Measurements from ENCODE around the gene SPTLC2. TPM values are rescaled to one million over a fixed set of nuclear protein-coding genes. Genes with fewer than 3 reads are reported as not detected.
A peak's percentile ranks its signal among the peaks of the same experiment; 100 is the strongest.

Gene SPTLC2
- total RNA-seq, 2 donors from 2014 or later: 18.4 to 20.6 TPM

GRCh38 chr14:77474479-77475177 is 141.8 kb downstream of the SPTLC2 start:
- no peaks in the 10 kb centered on the region for H3K27me3 Mint-ChIP-seq (ENCODE audit: low read depth)
- no peaks in the 10 kb centered on the region for H3K4me1 Mint-ChIP-seq (ENCODE audit: low read depth)
- H3K4me3 Mint-ChIP-seq: no peak overlapping the region
- no peaks in the 10 kb centered on the region for H3K36me3 Mint-ChIP-seq (ENCODE audit: insufficient read depth in 2 of 2)
- no peak for DNase-seq
- H3K27ac Mint-ChIP-seq: no peak overlapping the region
- H3K9me3 Mint-ChIP-seq: no peaks in the 10 kb centered on the region
- no peak for ATAC-seq (replicated peaks in 1 of 2)

GRCh38 chr14:77473921-77474320 is 142.5 kb downstream of the SPTLC2 start:
- ATAC-seq (replicated peaks in 1 of 2) (no peak), DNase-seq (no peak)
- H3K36me3 Mint-ChIP-seq (ENCODE audit: insufficient read depth in 2 of 2): peaks cover under 1 to 5% of the 10 kb centered on the region in 2 donors
- no peak overlapping the region for H3K27ac Mint-ChIP-seq
- no peak overlapping the region for H3K4me3 Mint-ChIP-seq
- H3K9me3 Mint-ChIP-seq: no peaks in the 10 kb centered on the region
- no peaks in the 10 kb centered on the region for H3K4me1 Mint-ChIP-seq (ENCODE audit: low read depth)
- H3K27me3 Mint-ChIP-seq (ENCODE audit: low read depth): no peaks in the 10 kb centered on the region

- H3K9me3 Mint-ChIP-seq: no peaks in the 10 kb centered on the region
Measured at GRCh38 chr14:77470224-77470870, 146.1 kb downstream of the SPTLC2 start.

GRCh38 chr14:77469539-77469938 is 146.9 kb downstream of the SPTLC2 start:
- Mint-ChIP-seq H3K4me3 (no peak overlapping the region), H3K27me3 (ENCODE audit: low read depth) (no peaks in the 10 kb centered on the region), H3K9me3 (no peaks in the 10 kb centered on the region), H3K4me1 (ENCODE audit: low read depth) (no peaks in the 10 kb centered on the region), H3K36me3 (ENCODE audit: insufficient read depth in 2 of 2) (peaks cover 3 to 23% of the 10 kb centered on the region in 2 donors), H3K27ac (no peak overlapping the region)
- ATAC-seq (replicated peaks in 1 of 2) (no peak), DNase-seq (no peak)

More at GRCh38 chr14:77470224-77470870, 146.1 kb downstream of the SPTLC2 start:
- DNase-seq (no peak), ATAC-seq (replicated peaks in 1 of 2) (no peak)
- Mint-ChIP-seq H3K36me3 (ENCODE audit: insufficient read depth in 2 of 2) (peaks cover 3 to 20% of the 10 kb centered on the region in 2 donors), H3K4me1 (ENCODE audit: low read depth) (no peaks in the 10 kb centered on the region), H3K27ac (no peak overlapping the region), H3K4me3 (no peak overlapping the region), H3K27me3 (ENCODE audit: low read depth) (no peaks in the 10 kb centered on the region)

GRCh38 chr14:77469067-77469505 is 147.4 kb downstream of the SPTLC2 start:
- H3K9me3 Mint-ChIP-seq: no peaks in the 10 kb centered on the region
- H3K4me1 Mint-ChIP-seq (ENCODE audit: low read depth): no peaks in the 10 kb centered on the region
- DNase-seq (no peak), ATAC-seq (replicated peaks in 1 of 2) (no peak)
- no peak overlapping the region for H3K27ac Mint-ChIP-seq
- no peaks in the 10 kb centered on the region for H3K27me3 Mint-ChIP-seq (ENCODE audit: low read depth)
- no peak overlapping the region for H3K4me3 Mint-ChIP-seq
- H3K36me3 Mint-ChIP-seq (ENCODE audit: insufficient read depth in 2 of 2): peaks cover 3 to 25% of the 10 kb centered on the region in 2 donors

GRCh38 chr14:77467801-77468200 is 148.6 kb downstream of the SPTLC2 start:
- Mint-ChIP-seq H3K27ac (no peak overlapping the region), H3K27me3 (ENCODE audit: low read depth) (no peaks in the 10 kb centered on the region), H3K36me3 (ENCODE audit: insufficient read depth in 2 of 2) (peaks cover 3 to 27% of the 10 kb centered on the region in 2 donors), H3K9me3 (no peaks in the 10 kb centered on the region), H3K4me1 (ENCODE audit: low read depth) (no peaks in the 10 kb centered on the region), H3K4me3 (no peak overlapping the region)
- DNase-seq (no peak), ATAC-seq (replicated peaks in 1 of 2) (no peak)

- Mint-ChIP-seq H3K27ac (peak overlapping the region; percentile 100), H3K9me3 (no peaks in the 10 kb centered on the region), H3K4me1 (ENCODE audit: low read depth) (peaks cover 42% of the 10 kb centered on the region), H3K36me3 (ENCODE audit: insufficient read depth in 2 of 2) (peaks cover 19 to 35% of the 10 kb centered on the region in 2 donors), H3K27me3 (ENCODE audit: low read depth) (no peaks in the 10 kb centered on the region), H3K4me3 (peak overlapping the region; percentile 97 to 100)
- peak; percentile 76 to 78 for DNase-seq
- no peak for ATAC-seq (replicated peaks in 1 of 2)
Measured at GRCh38 chr14:77459072-77459723, 157.2 kb downstream of the SPTLC2 start.

- DNase-seq: peak; percentile 34 to 40
- Mint-ChIP-seq H3K9me3 (no peaks in the 10 kb centered on the region), H3K36me3 (ENCODE audit: insufficient read depth in 2 of 2) (peaks cover 19 to 33% of the 10 kb centered on the region in 2 donors), H3K27ac (peak overlapping the region; percentile 100), H3K27me3 (ENCODE audit: low read depth) (no peaks in the 10 kb centered on the region), H3K4me3 (peak overlapping the region; percentile 97 to 100), H3K4me1 (ENCODE audit: low read depth) (peaks cover 42% of the 10 kb centered on the region)
- peak; percentile 13 to 14 for ATAC-seq (replicated peaks in 1 of 2)
Measured at GRCh38 chr14:77458249-77458950, 158.0 kb downstream of the SPTLC2 start.

GRCh38 chr14:77457522-77458248 is 158.8 kb downstream of the SPTLC2 start, which contains the start of the genes AHSA1 and VIPAS39:
TSS of gene AHSA1 (plus strand) at chr14:77458093. CDS start at chr14:77458190, 97 bp downstream.
TSS of gene VIPAS39 (minus strand) at chr14:77457601. CDS start at chr14:77454102, 3,499 bp downstream.
- DNase-seq (peak; percentile 91 to 96), ATAC-seq (replicated peaks in 1 of 2) (peak; percentile 95)
- Mint-ChIP-seq H3K36me3 (ENCODE audit: insufficient read depth in 2 of 2) (peaks cover 19 to 35% of the 10 kb centered on the region in 2 donors), H3K27me3 (ENCODE audit: low read depth) (no peaks in the 10 kb centered on the region), H3K4me3 (peak within 1 kb of the TSS; percentile 97 to 100), H3K4me1 (ENCODE audit: low read depth) (peaks cover 42% of the 10 kb centered on the region), H3K27ac (peak within 1 kb of the TSS; percentile 100), H3K9me3 (no peaks in the 10 kb centered on the region)

- peaks cover 42% of the 10 kb centered on the region for H3K4me1 Mint-ChIP-seq (ENCODE audit: low read depth)
- peaks cover 19 to 34% of the 10 kb centered on the region in 2 donors for H3K36me3 Mint-ChIP-seq (ENCODE audit: insufficient read depth in 2 of 2)
- DNase-seq (no peak), ATAC-seq (replicated peaks in 1 of 2) (no peak)
- peak overlapping the region; percentile 100 for H3K27ac Mint-ChIP-seq
- no peaks in the 10 kb centered on the region for H3K9me3 Mint-ChIP-seq
- H3K4me3 Mint-ChIP-seq: peak overlapping the region; percentile 97 to 100
- no peaks in the 10 kb centered on the region for H3K27me3 Mint-ChIP-seq (ENCODE audit: low read depth)
Measured at GRCh38 chr14:77457115-77457521, 159.3 kb downstream of the SPTLC2 start.

Data from activated T-cell treated with anti-CD3 and anti-CD28 coated beads, Interleukin-2, amount 50 U/mL, for 72 hours (primary cell).